GM18951 (cell line): ENCODE data around the gene NAV2.

Source experiments
- POLR2A ChIP-seq: IDR thresholded peaks from 4 replicates; pipeline ENCODE4 v1.6.1; 2011; ENCODE audit warnings: mild to moderate bottlenecking; ENCODE audit not compliant: insufficient read length, insufficient read depth; ENCODE audit errors: extremely low read depth
- in situ Hi-C: fragments of 300-500 bp; cut with MboI; formaldehyde crosslinking; loops from one replicate; pipeline ENCODE4 v1.12.0; 2022; ENCODE audit warnings: low sequenced_read_pairs, mixed read lengths, inconsistent platforms; ENCODE audit not compliant: unreplicated experiment

The NAV2 gene

GRCh38 chr11:19677381-19678080 is 35.1 kb upstream of the NAV2 start:
- in situ Hi-C loops: no loop called here
- no peak for TF ChIP-seq POLR2A

GRCh38 chr11:19679952-19680828 is 32.4 kb upstream of the NAV2 start:
- in situ Hi-C loops: no loop called here
- TF ChIP-seq POLR2A: no peak

GRCh38 chr11:19680829-19681368 is 31.7 kb upstream of the NAV2 start:
- no peak for TF ChIP-seq POLR2A
- in situ Hi-C loops: no loop called here

DNA sequence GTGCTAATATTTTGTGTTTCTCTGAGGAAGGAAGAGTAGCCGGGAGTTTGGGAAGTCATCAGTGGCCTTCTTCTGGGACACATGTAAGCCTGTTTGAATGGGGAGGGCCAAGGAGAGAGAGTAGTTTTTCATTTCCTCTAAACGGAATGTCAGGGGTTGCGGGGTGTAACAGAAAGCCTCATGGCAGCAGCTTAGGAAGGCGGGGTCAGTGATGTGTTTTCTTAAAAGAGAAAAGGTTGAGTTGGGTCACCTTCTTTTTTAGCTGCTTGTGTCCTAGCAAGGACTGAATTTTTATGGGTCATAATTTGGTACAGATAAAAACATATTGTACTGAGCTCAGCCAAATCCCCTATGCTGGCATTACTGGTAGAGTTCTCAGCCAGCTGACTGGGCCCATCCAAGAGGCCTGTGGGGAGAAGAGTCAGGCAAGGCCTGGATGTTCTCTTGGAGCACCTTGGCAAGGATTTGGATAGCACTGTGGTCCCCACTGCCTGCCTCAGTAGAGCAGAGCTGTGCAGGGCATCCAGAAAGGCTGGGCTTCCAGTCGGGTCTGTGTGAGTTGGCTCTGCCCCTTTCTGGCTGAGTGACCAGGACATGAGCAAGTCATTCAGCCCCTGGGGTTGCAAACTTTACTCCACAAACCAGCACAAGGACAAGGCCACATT is 29.4 kb upstream of the NAV2 start:
- no peak for TF ChIP-seq POLR2A
- in situ Hi-C loops: no loop called here

- in situ Hi-C loops: no loop called here
- TF ChIP-seq POLR2A: no peak
These were observed 28.7 kb upstream of the NAV2 start for GRCh38 chr11:19683862-19684491.

DNA sequence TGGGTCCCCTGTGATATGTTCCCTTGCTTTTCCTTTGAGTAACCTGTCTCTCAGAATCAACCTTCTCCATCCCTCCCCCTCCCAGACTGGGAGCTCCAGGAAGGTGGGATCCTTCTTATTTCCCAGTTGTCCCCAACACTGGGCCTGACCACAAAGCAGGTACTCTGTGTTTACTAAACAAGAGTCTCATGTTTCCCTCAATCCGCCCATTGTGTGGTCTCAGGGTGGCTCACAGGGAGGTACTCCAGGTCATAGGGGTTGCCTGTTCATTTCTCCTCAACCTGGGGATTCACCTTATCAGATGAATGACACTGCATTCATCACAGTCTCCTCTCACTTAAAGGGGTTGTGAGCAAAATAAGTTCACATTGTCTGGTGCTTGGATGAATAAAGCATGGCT is 26.4 kb upstream of the NAV2 start:
- TF ChIP-seq POLR2A: no peak
- in situ Hi-C loops: no loop called here

- no peak for TF ChIP-seq POLR2A
- in situ Hi-C loops: no loop called here
These were observed 25.2 kb upstream of the NAV2 start for GRCh38 chr11:19687392-19687791.

DNA sequence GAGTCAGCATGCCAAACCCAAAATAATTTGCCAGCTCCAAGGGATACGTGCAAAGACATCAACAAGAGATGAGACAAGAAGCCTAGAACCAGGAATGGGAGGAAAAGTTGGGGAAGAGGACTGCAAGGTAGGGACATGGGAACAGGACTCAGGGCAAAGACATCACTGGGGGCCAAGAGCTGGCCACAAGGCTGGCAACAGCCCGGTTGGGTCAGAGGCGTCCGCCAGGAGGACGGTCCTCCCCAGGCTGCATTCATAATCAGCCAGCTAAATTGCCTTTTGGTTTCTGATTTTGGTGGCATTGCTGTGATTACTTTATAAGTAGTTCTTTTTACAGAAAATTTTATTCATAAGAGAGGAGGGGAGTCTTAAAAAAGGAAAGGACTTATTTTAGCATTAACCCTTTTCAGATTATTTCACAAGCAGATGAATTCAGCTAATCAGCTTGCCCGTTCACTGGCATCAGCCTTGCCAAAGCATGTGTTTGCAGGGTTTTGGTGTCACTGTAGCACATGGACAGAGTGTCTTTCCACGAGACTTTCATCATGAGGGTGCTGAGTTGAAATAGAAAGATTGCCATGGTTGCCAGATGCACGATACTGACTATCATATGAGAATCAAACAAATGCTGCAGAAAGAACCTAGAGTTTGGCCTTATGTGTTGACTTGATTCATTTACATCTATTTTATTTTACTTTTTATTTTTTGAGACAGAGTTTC is 23.2 kb upstream of the NAV2 start:
- in situ Hi-C loops: no loop called here
- TF ChIP-seq POLR2A: no peak

GRCh38 chr11:19690885-19691284 is 21.8 kb upstream of the NAV2 start:
- in situ Hi-C loops: no loop called here
- TF ChIP-seq POLR2A: no peak

DNA sequence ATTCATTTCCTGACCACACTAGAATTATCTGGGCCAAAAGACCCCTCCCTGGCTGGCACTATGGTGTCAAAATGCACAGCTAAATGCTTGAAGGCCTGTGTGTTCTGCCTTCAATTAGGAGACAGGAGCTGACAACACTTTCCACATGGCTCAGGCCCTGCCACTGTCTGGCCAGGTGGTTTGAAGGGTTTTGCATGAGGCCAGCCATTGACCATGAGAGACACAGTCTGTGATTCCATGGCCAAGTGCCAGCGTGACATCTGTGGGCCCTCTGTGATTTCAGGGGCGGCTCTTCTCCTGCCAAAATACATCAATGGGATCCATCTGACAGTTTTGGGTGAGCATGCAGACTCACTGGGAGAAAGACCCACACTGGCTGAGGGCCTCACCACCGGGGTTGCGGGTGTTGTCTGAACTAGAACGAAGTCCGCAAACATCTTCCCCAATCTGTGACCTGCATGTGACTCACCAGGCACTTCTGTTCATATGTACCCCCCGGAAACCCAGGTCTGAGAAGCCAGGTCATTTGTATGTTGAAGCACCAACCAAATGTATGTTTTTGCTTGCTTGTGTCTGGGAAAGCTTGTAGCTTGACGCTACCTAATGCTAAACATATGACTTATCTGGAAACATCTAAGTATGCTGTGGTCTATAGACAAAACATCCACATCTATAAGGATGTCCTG is 20.7 kb upstream of the NAV2 start:
- in situ Hi-C loops: no loop called here
- TF ChIP-seq POLR2A: no peak

DNA sequence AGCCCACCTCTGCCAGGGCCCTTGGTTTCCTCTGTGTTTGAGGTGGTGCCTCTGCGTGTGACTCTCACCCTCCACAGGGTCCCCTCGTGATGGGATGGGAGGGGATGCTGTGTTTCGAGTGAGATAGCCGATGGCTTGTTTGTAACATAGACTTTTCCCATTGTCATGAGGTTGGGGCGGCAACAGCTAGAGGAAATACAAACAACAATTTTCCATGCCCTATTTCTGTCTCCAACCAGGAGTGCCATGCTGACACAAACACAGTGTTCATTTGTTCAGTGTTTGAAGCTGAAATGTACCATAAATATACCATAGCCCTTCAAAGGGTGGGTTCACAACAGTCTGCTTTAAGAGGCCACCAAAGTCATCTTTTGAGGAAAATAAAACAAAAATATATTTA is 19.5 kb upstream of the NAV2 start:
- in situ Hi-C loops: no loop called here
- no peak for TF ChIP-seq POLR2A
